Astrocyte of the cerebellum (primary cell): Measurements from ENCODE around the gene HSD17B2.
"Not testable (repeated sequence)": the region's sequence is repeated elsewhere in the genome, so short reads cannot be mapped to it uniquely, and the experiment has no call there.

ENCODE experiments used
- DNase-seq: peaks from one replicate; pipeline ENCODE4 v3.0.0-alpha.2; 2011; ENCODE audit warnings: low read depth
- H3K4me3 ChIP-seq: 2 replicates; pipeline ENCODE4 v1.5.1; 2011; ENCODE audit warnings: mild to moderate bottlenecking, low read depth, low read length, moderate library complexity
- in situ Hi-C: cut with HindIII; loops from 2 replicates; pipeline ENCODE4 v1.10.0; 2017; ENCODE audit warnings: low sequenced_read_pairs
- TF ChIP-seq, protein P1 (sequence below): IDR thresholded peaks from 2 replicates; pipeline ENCODE4 v1.5.1; 2012; ENCODE audit warnings: low read length, low read depth, moderate library complexity, mild to moderate bottlenecking; ENCODE audit errors: missing control alignments

HSD17B2 gene

DNA sequence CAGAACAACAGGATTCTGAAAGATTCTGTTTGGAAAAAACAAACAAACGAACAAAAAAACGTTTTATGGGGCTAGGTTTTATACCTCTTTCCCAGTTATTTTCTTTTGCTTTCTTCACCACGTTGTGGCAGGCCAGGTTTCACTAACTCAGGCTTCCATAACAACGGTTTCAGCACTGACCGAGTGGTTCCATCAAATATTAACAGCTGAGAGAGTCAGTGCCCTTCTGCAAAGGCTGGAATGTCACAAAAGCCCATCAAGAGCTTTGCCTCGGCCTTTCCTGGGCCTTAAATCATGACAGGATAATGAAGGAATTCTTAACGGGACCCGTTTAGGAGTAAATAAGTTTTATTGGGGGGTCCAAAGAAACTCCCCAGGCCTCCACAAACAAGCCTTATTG is 100.8 kb downstream of the HSD17B2 start:
- DNase-seq: no peak
- in situ Hi-C loops: no loop called here
- TF ChIP-seq, protein P1, sequence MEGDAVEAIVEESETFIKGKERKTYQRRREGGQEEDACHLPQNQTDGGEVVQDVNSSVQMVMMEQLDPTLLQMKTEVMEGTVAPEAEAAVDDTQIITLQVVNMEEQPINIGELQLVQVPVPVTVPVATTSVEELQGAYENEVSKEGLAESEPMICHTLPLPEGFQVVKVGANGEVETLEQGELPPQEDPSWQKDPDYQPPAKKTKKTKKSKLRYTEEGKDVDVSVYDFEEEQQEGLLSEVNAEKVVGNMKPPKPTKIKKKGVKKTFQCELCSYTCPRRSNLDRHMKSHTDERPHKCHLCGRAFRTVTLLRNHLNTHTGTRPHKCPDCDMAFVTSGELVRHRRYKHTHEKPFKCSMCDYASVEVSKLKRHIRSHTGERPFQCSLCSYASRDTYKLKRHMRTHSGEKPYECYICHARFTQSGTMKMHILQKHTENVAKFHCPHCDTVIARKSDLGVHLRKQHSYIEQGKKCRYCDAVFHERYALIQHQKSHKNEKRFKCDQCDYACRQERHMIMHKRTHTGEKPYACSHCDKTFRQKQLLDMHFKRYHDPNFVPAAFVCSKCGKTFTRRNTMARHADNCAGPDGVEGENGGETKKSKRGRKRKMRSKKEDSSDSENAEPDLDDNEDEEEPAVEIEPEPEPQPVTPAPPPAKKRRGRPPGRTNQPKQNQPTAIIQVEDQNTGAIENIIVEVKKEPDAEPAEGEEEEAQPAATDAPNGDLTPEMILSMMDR: no peak
- no peak overlapping the region for H3K4me3 ChIP-seq

DNA sequence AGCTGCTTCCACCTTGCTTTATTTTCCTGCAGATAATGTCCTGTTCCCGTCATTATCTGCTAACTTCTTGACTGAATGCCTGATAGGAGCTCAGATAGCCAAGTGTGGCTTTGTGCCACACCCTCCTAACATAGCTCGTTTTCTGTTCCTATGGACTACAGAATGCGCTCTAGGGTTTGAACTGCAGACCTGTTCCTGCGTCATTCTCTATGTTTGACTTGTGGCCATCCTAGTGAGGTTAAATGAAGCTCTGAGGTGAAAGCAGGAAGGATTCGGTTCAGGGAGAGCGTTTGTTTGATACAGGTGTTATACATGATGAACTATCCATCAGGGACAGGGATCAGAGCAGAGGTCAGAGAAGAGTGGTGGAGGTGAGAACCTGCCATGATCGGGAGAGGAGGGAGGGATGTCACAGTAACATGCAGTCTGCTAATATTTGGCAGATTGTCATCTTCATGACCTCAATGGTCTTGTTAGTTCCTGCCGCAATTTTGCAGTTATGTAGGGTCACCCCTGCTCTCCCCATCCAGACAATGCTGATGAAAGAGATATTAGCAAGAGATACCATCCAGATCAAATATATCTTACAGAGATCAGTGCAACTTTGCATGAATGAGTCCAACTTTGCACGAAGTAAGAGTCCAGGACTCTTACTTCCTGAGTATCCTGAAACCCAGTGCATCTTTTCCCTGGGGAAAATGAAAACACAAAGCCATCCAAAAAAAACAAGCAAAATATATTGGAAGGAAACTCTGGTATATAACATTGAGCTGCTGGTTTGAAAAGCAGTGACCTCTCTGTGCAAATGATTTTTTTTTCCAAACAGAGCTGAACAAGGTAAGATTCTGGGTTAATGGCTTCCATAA is 102.1 kb downstream of the HSD17B2 start:
- TF ChIP-seq, protein P1: no peak
- peak; percentile 12 for DNase-seq
- in situ Hi-C loops: no loop called here
- H3K4me3 ChIP-seq: no peak overlapping the region

DNA sequence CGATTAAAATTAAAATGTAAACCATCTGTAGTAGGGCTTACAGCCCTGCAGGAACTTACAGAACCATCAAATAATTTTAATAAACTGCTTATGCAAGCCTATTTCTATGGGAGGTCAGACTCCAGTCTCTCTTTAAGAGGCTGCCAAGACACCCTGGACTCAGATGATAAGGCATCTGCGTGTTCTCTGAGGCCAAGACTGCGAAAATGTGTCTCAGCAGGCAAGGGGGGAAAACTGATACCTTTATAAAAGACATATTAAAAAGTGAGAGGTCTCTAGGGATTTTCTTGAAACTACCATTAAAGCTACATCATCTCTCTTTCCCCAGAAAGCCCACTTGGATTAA is 102.7 kb downstream of the HSD17B2 start:
- no peak overlapping the region for H3K4me3 ChIP-seq
- DNase-seq: no peak
- in situ Hi-C loops: no loop called here
- TF ChIP-seq, protein P1: no peak

DNA sequence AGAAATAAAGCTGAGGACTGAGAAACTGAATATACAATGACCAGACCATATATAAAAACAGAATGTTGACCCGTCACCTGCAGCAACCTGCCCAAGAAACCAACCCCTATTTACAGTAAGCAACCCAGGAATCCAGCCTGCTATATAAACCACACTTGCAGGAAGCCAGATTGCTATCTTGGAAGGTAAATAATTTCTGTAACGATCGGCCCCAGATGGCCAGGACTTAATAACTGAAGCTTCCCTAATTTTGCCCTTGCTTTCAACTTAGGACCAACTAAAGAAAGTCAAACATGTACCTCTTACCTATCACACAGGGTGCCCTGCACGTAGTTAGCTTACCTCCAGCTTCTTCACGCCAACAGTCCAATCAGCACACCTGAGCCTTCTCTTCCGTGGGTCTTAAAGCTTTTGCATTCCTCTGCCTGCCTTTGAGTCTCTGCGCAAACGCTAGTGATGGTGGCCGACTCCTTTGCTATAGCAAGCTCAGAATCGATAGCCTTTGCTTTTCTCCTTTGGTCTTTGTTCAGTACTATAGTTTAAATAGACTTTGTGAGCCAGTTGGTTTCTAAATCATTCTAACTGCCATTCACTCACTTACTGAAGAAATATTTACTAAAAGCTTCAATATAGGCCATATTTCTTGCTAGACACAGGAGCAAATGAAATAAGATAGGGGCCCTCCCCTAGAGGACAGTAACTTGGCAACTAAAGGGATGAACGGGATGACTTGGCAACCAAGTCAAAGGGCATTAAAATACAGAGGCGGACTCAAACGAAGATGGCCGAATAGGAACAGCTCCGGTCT is 103.6 kb downstream of the HSD17B2 start:
- H3K4me3 ChIP-seq: no peak overlapping the region
- TF ChIP-seq, protein P1: no peak
- DNase-seq: no peak
- in situ Hi-C loops: no loop called here

DNA sequence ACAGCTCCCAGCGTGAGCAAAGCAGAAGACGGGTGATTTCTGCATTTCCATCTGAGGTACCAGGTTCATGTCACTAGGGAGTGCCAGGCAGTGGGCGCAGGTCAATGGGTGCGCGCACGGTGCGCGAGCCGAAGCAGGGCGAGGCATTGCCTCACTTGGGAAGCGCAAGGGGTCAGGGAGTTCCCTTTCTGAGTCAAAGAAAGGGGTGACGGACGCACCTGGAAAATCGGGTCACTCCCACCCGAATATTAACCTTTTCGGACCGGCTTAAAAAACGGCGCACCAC is 104.2 kb downstream of the HSD17B2 start:
- in situ Hi-C loops, DNase-seq, H3K4me3 ChIP-seq: not testable (repeated sequence)

DNA sequence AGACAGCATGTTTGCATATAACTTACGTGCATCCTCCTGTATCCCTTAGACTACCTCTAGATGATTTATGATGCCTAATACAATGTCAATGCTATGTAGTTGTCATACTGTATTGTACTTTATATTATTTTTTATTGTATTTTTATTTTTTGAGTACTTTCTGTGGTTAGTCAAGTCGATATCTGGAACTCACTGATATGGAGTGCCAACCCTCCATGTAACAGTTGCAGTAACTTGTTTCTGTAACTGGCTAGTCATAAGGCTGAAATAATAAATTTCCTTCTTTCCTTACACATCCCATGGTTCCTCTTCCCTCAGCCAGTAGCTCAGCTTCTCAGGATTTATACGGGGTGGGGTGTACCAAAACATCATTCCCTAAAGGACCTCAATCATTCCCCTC is 111.5 kb downstream of the HSD17B2 start:
- DNase-seq: no peak
- in situ Hi-C loops: no loop called here
- H3K4me3 ChIP-seq: no peak overlapping the region
- TF ChIP-seq, protein P1: no peak

DNA sequence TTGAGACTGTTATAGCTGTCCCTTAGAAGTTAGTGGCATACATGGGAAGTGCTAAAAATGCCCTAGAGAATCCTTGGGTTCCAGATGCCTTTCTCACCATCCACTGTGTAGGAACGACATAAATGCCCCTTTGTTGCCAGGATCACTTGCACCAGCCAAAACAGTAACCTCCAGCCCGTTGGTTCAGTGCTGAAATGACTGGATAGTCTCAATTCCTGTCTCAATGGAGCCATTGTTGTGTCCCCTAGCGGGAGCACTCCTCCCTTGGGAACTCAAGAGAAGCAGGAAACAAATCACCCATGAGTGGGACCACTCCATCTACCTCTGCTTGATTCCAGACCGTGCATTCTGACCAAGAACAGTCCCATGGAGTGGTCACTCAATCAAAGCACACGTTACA is 111.9 kb downstream of the HSD17B2 start:
- TF ChIP-seq, protein P1: no peak
- in situ Hi-C loops: no loop called here
- no peak overlapping the region for H3K4me3 ChIP-seq
- DNase-seq: no peak
